K562 (cell line): ENCODE results near the gene IL17REL. TPM values are rescaled to one million over a fixed set of nuclear protein-coding genes. Genes with fewer than 3 reads are reported as not detected.
"Not testable (repeated sequence)": the region's sequence is repeated elsewhere in the genome, so short reads cannot be mapped to it uniquely, and the experiment has no call there.

Experiments
- ATAC-seq: fragments of 200-7000 bp; cut with Tn5 transposase; 3 replicates; pipeline ENCODE4 v1.9.1; 2020; ENCODE audit warnings: moderate library complexity
- BruUV-seq: library from RNA; stranded (reverse); fragments of 400-500 nt; replicated peaks from 2 replicates; lab custom pipeline; 2021; lab: Mats Ljungman, UMichigan
- CTCF ChIA-PET: fragments of 300-600 bp; formaldehyde crosslinking; extraction: SDS; loops from one replicate; lab custom pipeline; 2021; ENCODE audit warnings: low intra/inter-chr PET ratio; lab: Yijun Ruan, JAX
- POLR2A ChIA-PET: fragments of 300-600, 350-650 bp; sonication (Branson Sonifier 250); formaldehyde crosslinking; extraction: SDS; loops from one replicate; lab custom pipeline; 2021; ENCODE audit warnings: antibody characterized with exemption, inconsistent platforms; lab: Yijun Ruan, JAX
- DNase-seq, 4 experiments: peaks; one replicate each; pipeline versions ENCODE4 v3.0.0 to v3.0.0-alpha.2; 2011 to 2018; ENCODE audit warnings: low spot score in 3 of 4, mixed read lengths in 3 of 4; ENCODE audit errors: extremely low read depth in 1 of 4
- FAIRE-seq: peaks from 2 replicates; lab custom pipeline; 2011; peaks lifted over from hg19 to GRCh38; lab: Jason Lieb, UNC
- H2AFZ ChIP-seq: 2 replicates; pipeline ENCODE4 v1.6.0; 2011; ENCODE audit warnings: low read depth, low read length, control low read depth, inconsistent platforms
- H3K27ac ChIP-seq: fragments of 200-600 bp; 3 replicates; pipeline ENCODE4 v1.8.0; 2011; ENCODE audit warnings: low read depth, mild to moderate bottlenecking, control low read depth, inconsistent platforms, low read length, moderate library complexity, mixed read lengths; ENCODE audit errors: extremely low read depth
- H3K27me3 ChIP-seq, 2 experiments: fragments of 300-600 bp in 1 of 2; 2 replicates in 1 of 2; 3 replicates in 1 of 2; pipeline versions ENCODE4 v1.6.0 to v1.8.0; 2011; ENCODE audit warnings: inconsistent platforms in 2 of 2, low read length in 2 of 2, mild to moderate bottlenecking in 1 of 2, mixed read lengths in 1 of 2, moderate library complexity in 1 of 2; ENCODE audit not compliant: control insufficient read depth in 2 of 2, insufficient read depth in 2 of 2
- H3K36me3 ChIP-seq: fragments of 300-600 bp; 3 replicates; pipeline ENCODE4 v1.8.0; 2011; ENCODE audit warnings: mild to moderate bottlenecking, low read length, inconsistent platforms; ENCODE audit not compliant: control insufficient read depth, insufficient read depth
- H3K4me1 ChIP-seq, 2 experiments: fragments of 200-600 bp in 1 of 2; replicated peaks in 1 of 2; 2 replicates in 1 of 2; 3 replicates in 1 of 2; pipeline versions ENCODE4 v1.5.1 to v1.8.0; 2011; ENCODE audit warnings: inconsistent platforms in 2 of 2, low read length in 2 of 2, mild to moderate bottlenecking in 1 of 2, mixed read lengths in 1 of 2, moderate library complexity in 1 of 2; ENCODE audit not compliant: control insufficient read depth in 2 of 2, insufficient read depth in 2 of 2
- H3K4me2 ChIP-seq: 2 replicates; pipeline ENCODE4 v1.6.1; 2011; ENCODE audit warnings: low read length, control low read depth, inconsistent platforms, mixed read lengths; ENCODE audit not compliant: insufficient read depth
- H3K4me3 ChIP-seq: fragments of 200-600 bp; sonication (generic), shearing (Covaris generic); 2 replicates; pipeline ENCODE4 v1.5.1; 2016; ENCODE audit warnings: control low read depth, inconsistent platforms
- H3K79me2 ChIP-seq: fragments of 200-600 bp; 3 replicates; pipeline ENCODE4 v1.8.0; 2011; ENCODE audit warnings: low read length, inconsistent platforms; ENCODE audit not compliant: control insufficient read depth, insufficient read depth
- H3K9ac ChIP-seq, 2 experiments: 2 replicates each; pipeline versions ENCODE4 v1.6.0 to v1.6.1; 2011; ENCODE audit warnings: low read depth in 2 of 2, low read length in 2 of 2, control low read depth in 1 of 2, inconsistent platforms in 1 of 2, mild to moderate bottlenecking in 1 of 2, mixed read lengths in 1 of 2; ENCODE audit not compliant: insufficient read depth in 1 of 2
- H3K9me1 ChIP-seq: one replicate; pipeline ENCODE4 v1.6.0; 2011; ENCODE audit warnings: inconsistent platforms, mild to moderate bottlenecking, low read length, moderate library complexity; ENCODE audit not compliant: control insufficient read depth, insufficient read depth
- H3K9me3 ChIP-seq: replicated peaks from 2 replicates; pipeline ENCODE4 v1.5.1; 2011; ENCODE audit warnings: low read depth, low read length, inconsistent platforms; ENCODE audit not compliant: control insufficient read depth, insufficient read depth
- H4K20me1 ChIP-seq: replicated peaks from 2 replicates; pipeline ENCODE4 v1.6.1; 2011; ENCODE audit warnings: low read length, inconsistent platforms, mixed read lengths; ENCODE audit not compliant: control insufficient read depth, insufficient read depth
- CBX1 ChIP-seq: sonication (generic); IDR thresholded peaks from 2 replicates; pipeline ENCODE4 v1.6.1; 2016; ENCODE audit warnings: antibody characterized with exemption, low read depth, mild to moderate bottlenecking
- TRIM28 ChIP-seq: fragments of 450-650 bp; IDR thresholded peaks from 2 replicates; pipeline ENCODE4 v1.6.1; 2017
- ZBTB34 ChIP-seq: fragments of 250-450 bp; sonication (Bioruptor Pico); IDR thresholded peaks from 2 replicates; pipeline ENCODE4 v1.8.0; 2021; ENCODE audit warnings: mild to moderate bottlenecking, moderate library complexity
- WGBS: fragments of 100-300 bp; shearing (Covaris generic); methylation state at CpG from one replicate; pipeline ENCODE4 v1.1.6; 2016; ENCODE audit warnings: low coverage, mixed read lengths; ENCODE audit not compliant: insufficient coverage; ENCODE audit errors: missing lambda C conversion rate; 5-methylcytosine and 5-hydroxymethylcytosine counted together
- in situ Hi-C: fragments of 300-500 bp; cut with MboI; formaldehyde crosslinking; loops from 4 replicates; pipeline ENCODE4 v1.15.0; 2018; ENCODE audit warnings: inconsistent platforms, mixed read lengths
- intact Hi-C: fragments of 100-400 bp; cut with micrococcal nuclease; formaldehyde crosslinking; loops from 2 replicates; pipeline ENCODE4 v1.14.2; 2022
- polyA plus RNA-seq, 8 experiments: library from polyadenylated mRNA; depleted of rRNA in 4 of 8; stranded (reverse) in 5 of 8; unstranded in 3 of 8; fragments of >200 nt; fragmentation: Nextera tagmentation in 2 of 8; fragmentation: Illumina TruSeq in 1 of 8; extraction: Ambion mirVana in 2 of 8; extraction: Trizol in 1 of 8; gene quantifications; 2 replicates each; pipeline versions ENCODE4 v1.2.1 to v1.2.3, GENCODE V29; 2011 to 2014; ENCODE audit warnings: inconsistent platforms in 1 of 8, missing spikeins in 1 of 8
- total RNA-seq, 7 experiments: library from RNA; depleted of rRNA in 6 of 7; stranded (reverse); fragments of >200 nt in 6 of 7; fragmentation: Illumina TruSeq in 2 of 7; extraction: Trizol in 2 of 7; gene quantifications; 2 replicates each; pipeline versions ENCODE4 v1.2.1 to v1.2.3, GENCODE V29; 2011 to 2021; ENCODE audit warnings: low replicate concordance in 1 of 7

The IL17REL gene
- total and polyA plus RNA-seq, 9 of the 15 experiments (the other 6 are each of a cell fraction or from before 2014, with no cell fraction given), result 0.05 to 0.42 (median 0.11) TPM; not detected in 4

GRCh38 chr22:49991907-49992533, 20.5 kb downstream of the IL17REL start (continued):
- no peak for TF ChIP-seq ZBTB34 (CRISPR knock-in tag)

- Histone ChIP-seq H3K79me2 (no peaks in the 10 kb centered on the region), H3K36me3 (no peaks in the 10 kb centered on the region), H3K4me3 (no peak overlapping the region), H3K4me2 (no peak overlapping the region), H3K9ac (no peak overlapping the region), H3K27me3 (no peaks in the 10 kb centered on the region), H3K4me1 (peaks cover 0 to 30% of the 10 kb centered on the region in 2 experiments; a peak in 3 of 5 replicates), H3K9me1 (no peaks in the 10 kb centered on the region), H3K9me3 (peaks cover 3% of the 10 kb centered on the region; the same call in 1 of the 2 replicates), H2AFZ (no peak overlapping the region), H4K20me1 (no peaks in the 10 kb centered on the region), H3K27ac (no peak overlapping the region)
- no peak for ATAC-seq
- POLR2A ChIA-PET, result no interaction called here
- no peak for FAIRE-seq
- 14% methylated on average over 6 of the region's 6 CpGs for WGBS
- intact Hi-C loops, result no loop called here
- no TSS peak for BruUV-seq
- DNase-seq, result no peak
- TF ChIP-seq CBX1 (no peak), TRIM28 (peak; percentile 52; the same call in 1 of the 2 replicates)
- CTCF ChIA-PET, result interaction anchor here (0.7 kb wide), 1 partner anchor 12 kb away, joined by 3 read pairs; no protein-coding TSS in a partner anchor
- in situ Hi-C loops, result loop anchor here (5.0 kb wide), 1 partner anchor 59 kb away; no protein-coding TSS in a partner anchor
Observed at GRCh38 chr22:49991167-49991566, 21.4 kb downstream of the IL17REL start.

- DNase-seq, H4K20me1 ChIP-seq, H3K4me3 ChIP-seq, H3K36me3 ChIP-seq, H3K9ac ChIP-seq, H3K79me2 ChIP-seq, FAIRE-seq, H2AFZ ChIP-seq, H3K9me3 ChIP-seq, BruUV-seq, H3K4me2 ChIP-seq, CTCF ChIA-PET, H3K9me1 ChIP-seq, H3K27me3 ChIP-seq, intact Hi-C loops, POLR2A ChIA-PET, ATAC-seq, H3K27ac ChIP-seq: not testable (repeated sequence)
- H3K4me1 ChIP-seq, result peaks cover 0 to 17% of the 10 kb centered on the region in 2 experiments; a peak in 3 of 5 replicates
- no CpG with 5 or more reads among the region's 24 CpGs for WGBS
- in situ Hi-C loops, result loop anchor here (5.0 kb wide), 1 partner anchor 58 kb away; no protein-coding TSS in a partner anchor
Observed at GRCh38 chr22:49989826-49990225, 22.7 kb downstream of the IL17REL start.
